Colonic mucosa (tissue), 4 donors: ENCODE data around the gene SLC44A1. TPM values are rescaled to one million over a fixed set of nuclear protein-coding genes. Genes with fewer than 3 reads are reported as not detected.

Experiments used
- DNase-seq: peaks from one replicate; pipeline ENCODE4 v3.0.0-alpha.2; 2020
- H3K27ac ChIP-seq: fragments of 200-600 bp; one replicate; pipeline ENCODE4 v1.8.0; 2021
- H3K27me3 ChIP-seq: fragments of 200-600 bp; one replicate; pipeline ENCODE4 v1.8.0; 2021
- H3K36me3 ChIP-seq: fragments of 200-600 bp; one replicate; pipeline ENCODE4 v1.8.0; 2021
- H3K4me1 ChIP-seq: fragments of 200-600 bp; one replicate; pipeline ENCODE4 v1.8.0; 2021; ENCODE audit warnings: mild to moderate bottlenecking
- H3K4me3 ChIP-seq: fragments of 200-600 bp; one replicate; pipeline ENCODE4 v1.8.0; 2021
- H3K9ac ChIP-seq, 2 donors: one replicate each; pipeline ENCODE4 v1.7.0; 2013; ENCODE audit warnings: control low read depth in 2 of 2, low read depth in 2 of 2, low read length in 2 of 2
- H3K9me3 ChIP-seq: fragments of 200-600 bp; one replicate; pipeline ENCODE4 v1.8.0; 2021
- CTCF ChIP-seq: fragments of 200-600 bp; IDR thresholded peaks from one replicate; pipeline ENCODE4 v1.8.0; 2022; ENCODE audit warnings: antibody characterized with exemption, mild to moderate bottlenecking
- intact Hi-C: fragments of 100-400 bp; cut with DNase I; formaldehyde crosslinking; loops from one replicate; pipeline ENCODE4 v1.14.1; 2022
- total RNA-seq, 2 donors: library from RNA; stranded (reverse); fragmentation: NEBNext Ultra II Directional in 1 of 2; extraction: Animal tissue kit (Norgen Biotek cat#: 25700) in 1 of 2; gene quantifications; one replicate each; pipeline ENCODE4 v1.2.1, GENCODE V29; 2021
- donor health status: healthy.
- donor health status: DM: no; HTN: no; CAD: no.
- donor health status: DM: no; HTN: no; CAD: no.

The SLC44A1 gene
- total RNA-seq, 2 donors from 2014 or later: 151 to 180 TPM

DNA sequence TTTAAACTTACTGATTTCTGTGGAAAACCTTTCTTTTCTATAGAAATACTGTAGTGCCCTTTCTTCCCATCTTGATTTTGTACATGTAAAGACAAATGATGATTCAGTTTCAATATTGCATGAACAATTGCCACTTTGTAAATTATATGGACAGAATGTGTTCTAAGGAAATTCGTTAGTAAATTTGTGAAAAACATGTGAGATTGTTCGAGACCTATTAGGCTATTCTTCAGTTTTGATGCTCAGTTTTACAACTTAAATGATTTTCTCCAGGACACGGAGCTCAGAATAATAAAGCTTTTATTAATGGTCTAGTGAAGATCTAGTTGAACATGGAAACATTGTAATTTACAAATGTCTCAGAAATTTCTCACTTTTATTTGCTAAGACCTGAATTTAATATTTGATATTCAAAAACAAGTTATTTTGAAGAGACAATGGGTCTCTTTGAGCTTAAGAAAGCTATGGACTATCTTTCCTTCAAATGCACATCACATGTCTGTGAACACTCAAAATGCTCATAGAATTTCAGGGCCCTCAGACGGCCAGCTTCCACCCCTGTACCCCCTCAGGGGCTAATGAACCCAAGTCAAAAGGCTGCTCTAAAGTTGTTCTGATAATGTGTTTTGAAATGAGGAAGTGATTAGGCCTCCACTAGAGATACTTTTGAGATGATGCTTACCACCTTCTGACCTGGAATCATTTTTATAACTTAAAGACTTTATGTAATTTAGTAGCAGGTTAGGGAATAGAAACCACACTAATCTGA lies 149.3 kb downstream of the SLC44A1 start:
- intact Hi-C loops: no loop called here
- no peak for DNase-seq
- no peak for TF ChIP-seq CTCF

GRCh38 chr9:105396441-105396840 lies 152.0 kb downstream of the SLC44A1 start:
- Histone ChIP-seq H3K36me3 (no peaks in the 10 kb centered on the region), H3K9me3 (no peaks in the 10 kb centered on the region), H3K27ac (no peak overlapping the region), H3K9ac (no peak overlapping the region), H3K4me1 (no peaks in the 10 kb centered on the region), H3K4me3 (no peak overlapping the region), H3K27me3 (no peaks in the 10 kb centered on the region)
- intact Hi-C loops: no loop called here
- TF ChIP-seq CTCF: no peak
- no peak for DNase-seq

More for the DNA sequence above, 149.3 kb downstream of the SLC44A1 start:
- Histone ChIP-seq H3K27me3 (no peaks in the 10 kb centered on the region), H3K9ac (no peak overlapping the region), H3K27ac (no peak overlapping the region), H3K36me3 (no peaks in the 10 kb centered on the region), H3K9me3 (no peaks in the 10 kb centered on the region), H3K4me1 (no peaks in the 10 kb centered on the region), H3K4me3 (no peak overlapping the region)

DNA sequence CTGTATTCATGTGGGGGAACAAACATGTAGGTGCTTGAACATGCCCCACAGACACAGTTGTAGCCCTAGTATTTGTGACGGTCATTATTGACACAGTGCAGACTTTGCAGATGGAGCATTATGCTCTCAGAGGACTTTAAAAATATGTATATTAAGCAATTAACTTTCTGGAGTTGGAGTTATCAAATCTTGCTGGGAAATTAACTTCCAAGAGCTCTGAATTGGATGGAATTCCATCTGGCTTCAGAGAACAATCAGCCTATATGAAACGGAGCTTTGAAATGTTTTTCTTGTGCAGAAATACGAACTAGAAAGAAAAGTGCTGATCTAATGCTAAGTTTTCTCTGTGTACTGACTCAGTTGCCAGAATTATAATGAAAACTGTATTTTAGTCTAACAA lies 152.4 kb downstream of the SLC44A1 start:
- H3K27ac ChIP-seq: no peak overlapping the region
- no peak overlapping the region for H3K9ac ChIP-seq
- no peak overlapping the region for H3K4me3 ChIP-seq
- intact Hi-C loops: no loop called here
- no peaks in the 10 kb centered on the region for H3K27me3 ChIP-seq
- TF ChIP-seq CTCF: no peak
- DNase-seq: no peak
- no peaks in the 10 kb centered on the region for H3K4me1 ChIP-seq
- no peaks in the 10 kb centered on the region for H3K36me3 ChIP-seq
- H3K9me3 ChIP-seq: no peaks in the 10 kb centered on the region

- intact Hi-C loops: no loop called here
- TF ChIP-seq CTCF: no peak
- Histone ChIP-seq H3K27ac (no peak overlapping the region), H3K4me3 (no peak overlapping the region), H3K9me3 (no peaks in the 10 kb centered on the region), H3K27me3 (no peaks in the 10 kb centered on the region), H3K36me3 (no peaks in the 10 kb centered on the region), H3K9ac (no peak overlapping the region), H3K4me1 (no peaks in the 10 kb centered on the region)
- no peak for DNase-seq
Measured at GRCh38 chr9:105399117-105399516, 154.7 kb downstream of the SLC44A1 start.

DNA sequence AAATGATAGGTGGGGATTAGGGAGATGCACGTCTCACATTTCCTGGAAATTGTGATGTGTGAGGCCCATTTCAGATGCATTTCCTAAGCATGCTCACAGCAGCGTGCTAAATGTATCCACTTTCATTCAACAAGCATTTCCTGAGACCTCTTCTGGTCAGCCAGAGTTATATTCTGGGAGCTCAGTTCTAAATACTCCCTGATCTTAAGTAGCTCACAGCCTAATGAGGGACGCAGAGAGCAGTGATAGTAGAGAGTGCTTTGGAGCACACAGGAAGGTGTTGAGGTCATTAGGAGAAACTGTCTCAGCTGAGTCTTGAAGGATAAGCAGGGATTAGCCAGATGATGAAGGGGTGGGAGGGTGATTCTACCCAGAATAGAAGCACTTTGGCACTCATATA lies 157.2 kb downstream of the SLC44A1 start:
- Histone ChIP-seq H3K4me1 (no peaks in the 10 kb centered on the region), H3K27me3 (no peaks in the 10 kb centered on the region), H3K27ac (no peak overlapping the region), H3K9ac (no peak overlapping the region), H3K36me3 (no peaks in the 10 kb centered on the region), H3K4me3 (no peak overlapping the region), H3K9me3 (no peaks in the 10 kb centered on the region)
- intact Hi-C loops: no loop called here
- no peak for DNase-seq
- TF ChIP-seq CTCF: no peak
